BLaER1 treated with 17β-estradiol and CSF1 and Interleukin-3, amounts not matched to agents 10 nM and 100 nM (cell line): ENCODE measurements around the gene CYTH3.

Experiments used
- H3K27ac ChIP-seq, 11 experiments: shearing (Covaris generic); formaldehyde crosslinking; 2 replicates each; pipeline ENCODE4 v1.8.1; 2022
- H3K27me3 ChIP-seq, 11 experiments: shearing (Covaris generic); formaldehyde crosslinking; 2 replicates each; pipeline ENCODE4 v1.8.1; 2022
- H3K36me3 ChIP-seq, 11 experiments: shearing (Covaris generic); formaldehyde crosslinking; 2 replicates each; pipeline ENCODE4 v1.8.1; 2022
- H3K4me1 ChIP-seq, 10 experiments: shearing (Covaris generic); formaldehyde crosslinking; 2 replicates each; pipeline ENCODE4 v1.8.1; 2022
- H3K4me2 ChIP-seq, 11 experiments: shearing (Covaris generic); formaldehyde crosslinking; 2 replicates each; pipeline ENCODE4 v1.8.1; 2022
- H3K4me3 ChIP-seq, 10 experiments: shearing (Covaris generic); formaldehyde crosslinking; 2 replicates each; pipeline ENCODE4 v1.8.1; 2022
- H3K9ac ChIP-seq, 11 experiments: shearing (Covaris generic); formaldehyde crosslinking; 2 replicates each; pipeline ENCODE4 v1.8.1; 2022
- H3K9me3 ChIP-seq, 11 experiments: shearing (Covaris generic); formaldehyde crosslinking; replicated peaks in 1 of 11; 2 replicates each; pipeline ENCODE4 v1.8.1; 2022
- H4K20me1 ChIP-seq, 11 experiments: shearing (Covaris generic); formaldehyde crosslinking; 2 replicates each; pipeline ENCODE4 v1.8.1; 2022
- Cebpa-rat ChIP-seq, 11 experiments: shearing (Covaris generic); IDR thresholded peaks; 2 replicates each; pipeline ENCODE4 v1.8.1; 2022

Gene CYTH3

DNA sequence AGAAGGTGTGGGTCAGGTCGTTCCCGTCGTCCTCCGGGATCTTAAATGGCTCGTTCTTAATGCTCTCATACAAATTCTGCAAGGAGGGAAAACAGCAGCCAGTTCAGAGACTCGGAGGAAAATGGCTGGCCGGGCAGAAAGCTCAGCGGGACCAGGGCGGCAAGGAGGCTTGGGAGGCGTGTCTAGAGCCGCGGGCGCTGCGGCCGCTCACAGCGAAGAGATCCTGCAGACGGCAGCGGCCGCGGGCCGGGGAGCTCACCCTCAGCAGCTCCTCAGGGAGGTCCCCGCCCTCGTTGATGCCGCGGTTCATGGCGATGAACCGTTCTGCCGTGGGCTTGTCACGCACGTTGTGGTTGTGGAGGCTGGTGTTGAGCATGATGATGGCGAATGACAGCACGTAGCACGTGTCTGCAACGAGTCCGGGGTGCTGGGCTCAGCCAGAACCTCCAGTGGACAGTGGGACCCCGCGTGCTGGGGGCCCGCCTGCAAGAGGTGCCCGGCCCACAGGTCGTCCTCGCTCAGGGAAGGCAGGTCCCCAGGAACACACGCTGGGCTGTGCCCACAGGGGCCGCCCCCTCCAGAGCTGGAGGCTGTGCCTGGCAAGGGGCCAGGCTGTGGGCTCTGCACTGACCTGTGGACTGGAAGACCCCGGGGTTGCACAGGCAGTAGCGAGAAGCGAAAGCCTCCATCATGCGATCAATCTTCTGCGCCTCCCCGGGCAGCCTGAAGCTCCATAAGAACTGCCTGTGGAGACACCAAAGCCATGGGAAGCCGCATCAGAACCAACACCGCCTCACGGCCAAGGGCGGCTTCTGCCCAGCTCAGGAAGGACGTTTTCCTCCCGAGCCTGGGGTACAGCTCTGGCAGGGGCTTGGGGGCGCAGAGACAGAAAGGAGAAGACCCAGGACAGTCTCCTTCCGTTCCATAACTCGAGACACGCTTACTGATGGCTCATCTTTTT is 101.6 kb downstream of the CYTH3 start:
- Histone ChIP-seq H3K4me1 (peaks cover 93 to 100% (median 99%) of the 10 kb centered on the region in 10 experiments), H3K36me3 (peaks cover 12 to 30% (median 19%) of the 10 kb centered on the region in 11 experiments; a peak in 20 of 22 replicates), H3K27ac (peak overlapping the region in 9 of 11 experiments; percentile 33 to 89 (median 85); a peak in 15 of 22 replicates), H3K4me3 (peak overlapping the region in 2 of 10 experiments; percentile 49 to 56; a peak in 5 of 20 replicates), H4K20me1 (peaks cover 0 to 22% (median 0%) of the 10 kb centered on the region in 11 experiments; a peak in 7 of 22 replicates), H3K9ac (peak overlapping the region in 9 of 11 experiments; percentile 47 to 72 (median 62); a peak in 12 of 22 replicates), H3K4me2 (peak overlapping the region; percentile 85 to 98 (median 91)), H3K9me3 (peaks cover 0 to 5% (median 0%) of the 10 kb centered on the region in 11 experiments; a peak in 1 of 22 replicates), H3K27me3 (no peaks in the 10 kb centered on the region)
- no peak for TF ChIP-seq Cebpa-rat (IDR thresholded peaks at IDR 0.05)

DNA sequence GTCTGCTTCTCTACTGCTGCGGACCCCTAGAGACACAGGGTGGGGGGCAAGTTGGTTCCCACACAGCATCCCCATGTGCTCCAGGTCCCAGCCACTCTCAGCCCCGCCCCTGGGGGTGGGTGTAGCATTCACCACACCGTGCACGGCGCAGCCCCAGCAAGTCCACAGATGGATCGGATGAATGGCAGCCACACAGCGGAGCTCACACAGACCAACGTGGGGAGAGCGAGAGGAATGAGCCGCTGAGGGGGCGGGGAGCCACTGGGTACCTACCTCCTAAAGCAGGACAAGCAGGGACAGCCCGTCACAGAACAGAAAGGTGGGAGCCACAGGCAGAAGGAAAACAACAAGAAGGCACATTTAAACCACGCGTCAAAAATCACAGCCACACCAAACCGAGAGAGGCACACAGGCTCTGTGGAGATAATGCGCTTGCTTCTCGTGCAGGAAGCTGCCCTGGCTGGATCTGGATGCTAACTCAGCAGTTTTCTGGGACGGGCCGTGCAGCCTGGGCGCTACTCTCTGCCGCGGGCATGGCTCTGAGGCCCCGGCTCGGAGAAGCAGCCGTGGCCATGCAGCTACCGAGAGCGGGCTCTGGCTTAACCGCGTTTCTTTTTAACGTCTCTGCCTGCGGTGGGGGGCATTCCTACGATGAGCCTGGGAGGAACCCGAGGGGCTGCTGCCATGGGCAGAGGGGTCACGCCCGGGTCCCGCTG is 102.5 kb downstream of the CYTH3 start:
- Histone ChIP-seq H3K4me2 (peak overlapping the region; percentile 85 to 98 (median 91); a peak in 21 of 22 replicates), H3K27me3 (no peaks in the 10 kb centered on the region), H3K36me3 (peaks cover 12 to 37% (median 19%) of the 10 kb centered on the region in 11 experiments; a peak in 20 of 22 replicates)

DNA sequence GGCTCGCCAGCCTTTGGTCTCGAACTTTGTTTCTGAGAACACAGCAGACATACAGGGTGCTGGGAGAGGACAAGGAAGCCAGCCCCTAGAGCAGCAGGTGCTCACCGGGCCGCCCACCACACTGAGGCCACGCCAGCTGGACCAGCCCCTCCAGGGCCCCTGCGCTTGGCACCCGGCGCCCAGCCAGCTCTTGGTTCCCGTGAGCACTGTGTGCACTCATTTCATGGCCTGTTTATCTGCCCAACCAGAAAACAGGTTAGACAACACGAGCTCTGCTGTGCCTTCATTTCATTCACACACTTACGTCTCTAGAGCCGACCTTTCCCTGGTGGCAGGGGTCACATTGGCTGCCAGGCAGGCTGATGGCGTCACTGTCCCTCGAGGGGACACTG is 104.0 kb downstream of the CYTH3 start:
- no peaks in the 10 kb centered on the region for H3K27me3 ChIP-seq
- H4K20me1 ChIP-seq, result peaks cover 0 to 28% (median under 1%) of the 10 kb centered on the region in 11 experiments; a peak in 7 of 22 replicates
- TF ChIP-seq Cebpa-rat (IDR thresholded peaks at IDR 0.05), result no peak
- H3K9ac ChIP-seq, result peak overlapping the region; percentile 4 to 81 (median 65); a peak in 20 of 22 replicates
- peak overlapping the region in 10 of 11 experiments; percentile 1 to 88 (median 74); a peak in 18 of 22 replicates for H3K27ac ChIP-seq
- peaks cover 91 to 100% (median 100%) of the 10 kb centered on the region in 10 experiments for H3K4me1 ChIP-seq
- peaks cover 11 to 40% (median 22%) of the 10 kb centered on the region in 11 experiments; a peak in 21 of 22 replicates for H3K36me3 ChIP-seq
- peak overlapping the region; percentile 85 to 98 (median 91) for H3K4me2 ChIP-seq
- H3K9me3 ChIP-seq, result no peaks in the 10 kb centered on the region
- peak overlapping the region in 2 of 10 experiments; percentile 3 to 13; a peak in 1 of 20 replicates for H3K4me3 ChIP-seq

More for the DNA sequence above, 102.5 kb downstream of the CYTH3 start:
- peak overlapping the region in 6 of 11 experiments; percentile 8 to 88 (median 80); a peak in 9 of 22 replicates for H3K27ac ChIP-seq
- H3K9ac ChIP-seq, result peak overlapping the region in 3 of 11 experiments; percentile 5 to 81 (median 75); a peak in 2 of 22 replicates
- peaks cover 93 to 100% (median 99%) of the 10 kb centered on the region in 10 experiments for H3K4me1 ChIP-seq
- peaks cover 0 to 5% (median 0%) of the 10 kb centered on the region in 11 experiments; a peak in 1 of 22 replicates for H3K9me3 ChIP-seq
- peak overlapping the region in 1 of 10 experiments; percentile 24; a peak in 1 of 20 replicates for H3K4me3 ChIP-seq
- H4K20me1 ChIP-seq, result peaks cover 0 to 22% (median 0%) of the 10 kb centered on the region in 11 experiments; a peak in 7 of 22 replicates
- TF ChIP-seq Cebpa-rat (IDR thresholded peaks at IDR 0.05), result no peak

DNA sequence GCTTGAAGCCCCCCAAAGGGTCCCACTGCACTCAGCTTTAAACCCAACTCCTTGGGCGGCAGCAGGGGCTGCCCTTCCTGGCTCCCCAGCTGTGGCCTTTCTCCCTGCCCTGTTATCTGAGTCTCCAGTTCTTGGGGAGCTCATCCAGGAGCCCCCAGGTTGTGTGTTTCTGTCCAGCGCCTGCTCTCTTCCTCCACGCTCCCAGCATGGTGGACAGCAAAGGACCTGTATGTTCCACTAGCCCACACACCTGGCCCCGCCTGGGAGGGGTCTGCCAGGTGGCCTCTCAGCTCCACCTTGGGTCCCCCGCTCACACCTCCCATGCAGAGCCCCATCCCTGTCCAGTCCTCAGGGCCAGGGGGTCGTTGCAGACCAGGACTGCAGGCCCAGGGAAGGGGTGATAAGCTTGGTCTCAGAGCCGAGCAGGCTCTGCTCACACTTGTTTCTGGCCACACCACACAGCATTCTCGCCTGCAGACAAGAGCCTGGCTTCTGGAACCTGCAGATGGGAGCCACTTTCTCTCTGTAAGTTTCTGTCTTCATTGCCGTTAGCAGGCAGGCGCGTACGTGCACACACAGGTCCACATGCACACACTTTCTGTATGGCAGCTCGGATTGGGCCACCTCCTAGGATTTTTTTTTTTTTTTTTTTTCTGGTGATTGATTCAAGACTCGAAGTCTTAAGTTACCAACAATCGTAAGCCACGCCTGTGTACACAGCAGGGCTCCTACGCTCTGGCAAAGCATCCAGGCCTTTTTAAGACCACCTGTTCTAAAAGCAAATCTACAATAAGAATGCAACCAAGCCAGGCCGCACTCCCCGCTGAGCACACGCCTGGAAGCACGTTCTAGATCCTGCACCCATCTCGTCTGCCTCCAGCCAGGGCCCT is 104.6 kb downstream of the CYTH3 start:
- Histone ChIP-seq H3K9me3 (no peaks in the 10 kb centered on the region), H3K9ac (peak overlapping the region; percentile 18 to 81 (median 65); a peak in 20 of 22 replicates), H3K27ac (peak overlapping the region in 9 of 11 experiments; percentile 45 to 88 (median 75); a peak in 19 of 22 replicates), H3K4me1 (peaks cover 85 to 100% (median 100%) of the 10 kb centered on the region in 10 experiments), H3K4me3 (peak overlapping the region in 4 of 10 experiments; percentile 3 to 51 (median 31); a peak in 4 of 20 replicates), H3K36me3 (peaks cover 12 to 45% (median 28%) of the 10 kb centered on the region in 11 experiments; a peak in 21 of 22 replicates), H3K27me3 (no peaks in the 10 kb centered on the region), H3K4me2 (peak overlapping the region; percentile 85 to 98 (median 91)), H4K20me1 (peaks cover 0 to 34% (median 5%) of the 10 kb centered on the region in 11 experiments; a peak in 10 of 22 replicates)
- TF ChIP-seq Cebpa-rat (IDR thresholded peaks at IDR 0.05), result no peak

DNA sequence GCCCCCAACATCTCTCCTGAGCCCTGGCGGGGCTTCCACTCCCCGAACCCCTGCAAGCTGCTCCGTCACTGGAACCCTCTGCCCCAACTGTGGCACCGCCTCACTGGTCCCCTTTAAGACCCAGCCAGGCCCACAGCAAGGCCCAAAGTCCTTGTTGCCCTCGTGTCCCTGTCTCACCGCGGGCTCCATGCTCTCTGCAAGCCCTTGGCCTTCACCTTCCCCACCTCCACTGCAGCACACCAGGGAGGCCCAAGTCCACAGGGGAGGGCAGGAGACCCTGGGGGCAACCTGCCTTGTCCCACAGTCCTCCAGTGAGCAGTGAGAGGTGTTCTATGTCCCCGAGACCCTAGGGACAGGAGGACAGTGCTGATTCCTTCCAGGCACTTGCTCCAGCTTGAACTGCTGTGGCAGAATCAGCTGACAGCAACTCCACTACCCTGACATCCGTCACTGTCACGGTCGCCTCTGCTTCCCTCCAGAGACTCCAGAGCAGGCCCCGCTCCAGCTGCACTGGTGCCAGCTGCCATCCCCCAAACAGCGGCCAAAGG is 105.3 kb downstream of the CYTH3 start:
- H3K27ac ChIP-seq, result peak overlapping the region in 10 of 11 experiments; percentile 32 to 88 (median 74); a peak in 19 of 22 replicates
- H3K4me1 ChIP-seq, result peaks cover 85 to 100% (median 100%) of the 10 kb centered on the region in 10 experiments
- no peak for TF ChIP-seq Cebpa-rat (IDR thresholded peaks at IDR 0.05)
- peaks cover 0 to 42% (median 11%) of the 10 kb centered on the region in 11 experiments; a peak in 14 of 22 replicates for H4K20me1 ChIP-seq
- no peaks in the 10 kb centered on the region for H3K9me3 ChIP-seq
- peak overlapping the region in 6 of 10 experiments; percentile 11 to 51 (median 36); a peak in 8 of 20 replicates for H3K4me3 ChIP-seq
- peak overlapping the region; percentile 36 to 81 (median 65); a peak in 19 of 22 replicates for H3K9ac ChIP-seq
- peaks cover 14 to 50% (median 35%) of the 10 kb centered on the region in 11 experiments; a peak in 21 of 22 replicates for H3K36me3 ChIP-seq
- H3K4me2 ChIP-seq, result peak overlapping the region; percentile 85 to 98 (median 91)
- no peaks in the 10 kb centered on the region for H3K27me3 ChIP-seq

DNA sequence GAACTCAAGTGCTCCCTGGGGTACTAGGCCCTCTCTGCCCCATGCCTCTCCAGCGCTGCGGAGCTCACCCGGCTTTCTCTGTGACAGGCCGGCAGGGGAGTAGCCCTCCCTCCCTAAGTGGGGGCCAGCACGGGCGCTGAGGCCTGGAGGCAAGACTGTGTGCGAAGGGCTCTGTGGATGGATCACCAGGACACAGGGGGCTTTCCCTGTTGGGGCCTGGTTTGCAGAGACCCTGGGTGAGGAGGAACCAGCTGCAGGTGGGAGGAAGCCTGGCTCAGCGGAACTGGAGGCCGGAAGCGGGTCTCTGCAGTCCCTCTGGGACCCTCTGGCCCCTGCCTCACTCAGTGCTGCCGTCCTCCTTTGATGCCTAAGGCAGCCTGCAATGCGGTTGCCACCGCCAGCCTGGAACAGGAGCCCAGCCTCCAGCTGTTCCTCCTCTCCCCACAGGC is 106.0 kb downstream of the CYTH3 start:
- no peaks in the 10 kb centered on the region for H3K27me3 ChIP-seq
- peak overlapping the region; percentile 36 to 81 (median 65); a peak in 20 of 22 replicates for H3K9ac ChIP-seq
- peak overlapping the region in 10 of 11 experiments; percentile 32 to 88 (median 74); a peak in 19 of 22 replicates for H3K27ac ChIP-seq
- peaks cover 81 to 100% (median 100%) of the 10 kb centered on the region in 10 experiments for H3K4me1 ChIP-seq
- H3K36me3 ChIP-seq, result peaks cover 17 to 51% (median 41%) of the 10 kb centered on the region in 11 experiments
- peaks cover 0 to 45% (median 14%) of the 10 kb centered on the region in 11 experiments; a peak in 14 of 22 replicates for H4K20me1 ChIP-seq
- no peak for TF ChIP-seq Cebpa-rat (IDR thresholded peaks at IDR 0.05)
- peak overlapping the region; percentile 85 to 98 (median 91) for H3K4me2 ChIP-seq
- no peaks in the 10 kb centered on the region for H3K9me3 ChIP-seq
- H3K4me3 ChIP-seq, result peak overlapping the region in 6 of 10 experiments; percentile 11 to 51 (median 36); a peak in 6 of 20 replicates
